Sigmoid colon (tissue), 7 donors: ENCODE data around the gene HAGH. TPM values are rescaled to one million over a fixed set of nuclear protein-coding genes. Genes with fewer than 3 reads are reported as not detected.

ENCODE experiments used
- DNase-seq: peaks from one replicate; pipeline ENCODE4 v3.0.0-alpha.2; 2019
- H3K27ac ChIP-seq, 4 donors: fragments of 200-600 bp; sonication (generic); one replicate each; pipeline ENCODE4 v1.5.1; 2016 to 2019; ENCODE audit warnings: mild to moderate bottlenecking in 1 of 4
- H3K27me3 ChIP-seq, 3 donors: fragments of 200-600 bp; sonication (generic); one replicate each; pipeline ENCODE4 v1.5.1; 2019; ENCODE audit warnings: mild to moderate bottlenecking in 1 of 3
- H3K36me3 ChIP-seq, 4 donors: fragments of 200-600 bp; sonication (generic); one replicate each; pipeline ENCODE4 v1.5.1; 2016 to 2019
- H3K4me1 ChIP-seq, 4 donors: fragments of 200-600 bp; sonication (generic); one replicate each; pipeline ENCODE4 v1.5.1; 2017 to 2019
- H3K4me3 ChIP-seq, 4 donors: fragments of 200-600 bp; sonication (generic); one replicate each; pipeline ENCODE4 v1.5.1; 2017 to 2019; ENCODE audit warnings: mild to moderate bottlenecking in 2 of 4, moderate library complexity in 1 of 4
- H3K9me3 ChIP-seq, 4 donors: fragments of 200-600 bp in 3 of 4; sonication (generic) in 3 of 4; one replicate each; pipeline versions ENCODE4 v1.5.1 to v1.6.1; 2013 to 2019
- EP300 ChIP-seq, 4 donors: sonication (generic); formaldehyde crosslinking; IDR thresholded peaks; one replicate each; pipeline ENCODE4 v1.6.1; 2017; ENCODE audit warnings: antibody characterized with exemption in 4 of 4
- POLR2A ChIP-seq, 2 donors: fragments of 450-650 bp; IDR thresholded peaks; one replicate each; pipeline ENCODE4 v1.6.1; 2016; ENCODE audit warnings: antibody characterized with exemption in 2 of 2, mild to moderate bottlenecking in 2 of 2, moderate library complexity in 2 of 2
- POLR2AphosphoS5 ChIP-seq, 4 donors: sonication (generic); formaldehyde crosslinking; IDR thresholded peaks; one replicate each; pipeline ENCODE4 v1.6.1; 2017; ENCODE audit warnings: antibody characterized with exemption in 4 of 4
- WGBS, 2 donors: extraction: QIAGEN DNeasy Blood & Tissue Kit; methylation state at CpG; one replicate each; pipeline ENCODE4 v1.1.7; 2013; 5-methylcytosine and 5-hydroxymethylcytosine counted together
- intact Hi-C: fragments of 100-400 bp; cut with DNase I; formaldehyde crosslinking; loops from one replicate; pipeline ENCODE4 v1.15.1; 2023
- polyA plus RNA-seq, 3 donors: library from polyadenylated mRNA; stranded (reverse); fragments of 200-250 nt; gene quantifications; one replicate each; pipeline ENCODE4 v1.2.3, GENCODE V29; 2013
- total RNA-seq, 4 donors: library from RNA; depleted of rRNA; stranded (reverse); fragments of >200 nt; gene quantifications; one replicate each; pipeline ENCODE4 v1.1.0, GENCODE V29; 2016
- TF ChIP-seq, protein P1 (sequence below), 4 experiments: fragments of 450-650 bp in 3 of 4; fragments of 200-600 bp in 1 of 4; IDR thresholded peaks; one replicate each; pipeline ENCODE4 v1.5.1; 2016 to 2019; ENCODE audit warnings: antibody characterized with exemption in 4 of 4, mild to moderate bottlenecking in 3 of 4, moderate library complexity in 2 of 4
- donor health status: healthy with polysubstance abuse.
- donor health status: Bipolar disorder and iron deficiency.
- donor health status: healthy.

The HAGH gene
- total and polyA plus RNA-seq, 7 donors: 54.1 to 163 (median 86.9) TPM

GRCh38 chr16:1846416-1846815 lies 19.8 kb upstream of the HAGH start:
- 84 to 86% methylated on average over 1 of the region's 1 CpG for WGBS, 2 donors
- peaks cover 0 to 18% (median 0%) of the 10 kb centered on the region in 3 donors for H3K27me3 ChIP-seq
- no peaks in the 10 kb centered on the region for H3K4me1 ChIP-seq
- TF ChIP-seq, protein P1, sequence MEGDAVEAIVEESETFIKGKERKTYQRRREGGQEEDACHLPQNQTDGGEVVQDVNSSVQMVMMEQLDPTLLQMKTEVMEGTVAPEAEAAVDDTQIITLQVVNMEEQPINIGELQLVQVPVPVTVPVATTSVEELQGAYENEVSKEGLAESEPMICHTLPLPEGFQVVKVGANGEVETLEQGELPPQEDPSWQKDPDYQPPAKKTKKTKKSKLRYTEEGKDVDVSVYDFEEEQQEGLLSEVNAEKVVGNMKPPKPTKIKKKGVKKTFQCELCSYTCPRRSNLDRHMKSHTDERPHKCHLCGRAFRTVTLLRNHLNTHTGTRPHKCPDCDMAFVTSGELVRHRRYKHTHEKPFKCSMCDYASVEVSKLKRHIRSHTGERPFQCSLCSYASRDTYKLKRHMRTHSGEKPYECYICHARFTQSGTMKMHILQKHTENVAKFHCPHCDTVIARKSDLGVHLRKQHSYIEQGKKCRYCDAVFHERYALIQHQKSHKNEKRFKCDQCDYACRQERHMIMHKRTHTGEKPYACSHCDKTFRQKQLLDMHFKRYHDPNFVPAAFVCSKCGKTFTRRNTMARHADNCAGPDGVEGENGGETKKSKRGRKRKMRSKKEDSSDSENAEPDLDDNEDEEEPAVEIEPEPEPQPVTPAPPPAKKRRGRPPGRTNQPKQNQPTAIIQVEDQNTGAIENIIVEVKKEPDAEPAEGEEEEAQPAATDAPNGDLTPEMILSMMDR (IDR thresholded peaks at IDR 0.05): no peak
- TF ChIP-seq EP300 (IDR thresholded peaks at IDR 0.05): no peak
- no peak for TF ChIP-seq POLR2AphosphoS5 (IDR thresholded peaks at IDR 0.05)
- TF ChIP-seq POLR2A (IDR thresholded peaks at IDR 0.05): no peak
- no peaks in the 10 kb centered on the region for H3K9me3 ChIP-seq
- DNase-seq: no peak
- H3K36me3 ChIP-seq: no peaks in the 10 kb centered on the region
- no peak overlapping the region for H3K4me3 ChIP-seq
- no peak overlapping the region for H3K27ac ChIP-seq
- intact Hi-C loops: no loop called here

DNA sequence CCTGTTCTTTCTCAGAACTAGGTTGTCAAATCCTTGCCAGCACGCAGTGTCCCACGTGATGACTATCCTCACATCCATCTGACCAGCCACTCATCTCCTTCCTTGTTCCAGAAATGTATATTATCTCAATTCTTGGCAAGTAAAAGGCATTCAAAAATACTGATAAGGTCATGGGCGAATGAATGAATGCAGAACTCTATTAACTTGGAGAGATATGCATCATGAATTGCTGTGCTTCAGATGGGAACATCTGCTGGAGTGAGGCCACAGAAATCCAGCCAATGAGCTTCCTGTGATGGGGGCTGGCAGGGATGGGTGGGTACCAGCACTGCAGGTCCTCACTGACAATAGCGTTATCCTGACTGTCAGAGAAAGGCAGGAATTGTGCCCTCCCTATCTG lies 19.4 kb upstream of the HAGH start:
- WGBS, 2 donors: 50 to 71% methylated on average over 4 of the region's 4 CpGs
- intact Hi-C loops: no loop called here
- no peaks in the 10 kb centered on the region for H3K9me3 ChIP-seq

DNA sequence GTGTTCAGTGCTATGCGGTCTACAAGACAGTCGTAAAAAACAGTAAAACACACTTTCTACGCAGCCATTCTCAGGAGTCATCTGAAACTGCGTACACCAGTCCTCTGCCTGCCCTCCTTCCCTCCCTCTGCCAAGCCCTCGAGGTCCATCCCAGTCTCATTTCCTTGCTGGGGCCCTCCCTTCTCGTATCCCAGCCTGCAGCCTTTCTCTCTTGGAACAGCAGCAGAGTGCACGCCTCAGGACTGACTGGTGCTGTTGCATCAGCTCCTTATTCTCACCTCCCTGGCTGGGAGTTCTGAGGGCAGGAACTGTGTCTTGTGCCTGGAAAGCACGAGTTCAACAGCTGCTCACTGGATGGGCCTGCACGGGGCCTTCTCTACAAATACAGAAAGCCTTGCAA lies 12.9 kb upstream of the HAGH start:
- no peaks in the 10 kb centered on the region for H3K27me3 ChIP-seq
- intact Hi-C loops: no loop called here
- no peak overlapping the region for H3K27ac ChIP-seq
- H3K9me3 ChIP-seq: no peaks in the 10 kb centered on the region
- 65 to 73% methylated on average over 9 of the region's 9 CpGs for WGBS, 2 donors
- H3K4me3 ChIP-seq: no peak overlapping the region
- no peaks in the 10 kb centered on the region for H3K4me1 ChIP-seq
- TF ChIP-seq EP300 (IDR thresholded peaks at IDR 0.05) (no peak), POLR2AphosphoS5 (IDR thresholded peaks at IDR 0.05) (no peak), POLR2A (IDR thresholded peaks at IDR 0.05) (no peak)
- no peak for DNase-seq
- H3K36me3 ChIP-seq: peaks cover 0 to 5% (median 0%) of the 10 kb centered on the region in 4 donors

More for the DNA sequence above, 19.4 kb upstream of the HAGH start:
- no peak overlapping the region for H3K27ac ChIP-seq
- TF ChIP-seq POLR2A (IDR thresholded peaks at IDR 0.05) (no peak), EP300 (IDR thresholded peaks at IDR 0.05) (no peak), POLR2AphosphoS5 (IDR thresholded peaks at IDR 0.05) (no peak)
- TF ChIP-seq, protein P1 (IDR thresholded peaks at IDR 0.05): no peak
- peaks cover 0 to 18% (median 0%) of the 10 kb centered on the region in 3 donors for H3K27me3 ChIP-seq
- no peak for DNase-seq
- H3K4me1 ChIP-seq: no peaks in the 10 kb centered on the region
- no peak overlapping the region for H3K4me3 ChIP-seq
- H3K36me3 ChIP-seq: no peaks in the 10 kb centered on the region

- WGBS, 2 donors: 82 to 85% methylated on average over 5 of the region's 5 CpGs
- H3K27ac ChIP-seq: no peak overlapping the region
- no peak for DNase-seq
- H3K4me3 ChIP-seq: no peak overlapping the region
- intact Hi-C loops: no loop called here
- peaks cover 0 to 4% (median 3%) of the 10 kb centered on the region in 4 donors for H3K4me1 ChIP-seq
- H3K36me3 ChIP-seq: peaks cover 0 to 12% (median 0%) of the 10 kb centered on the region in 4 donors
- H3K9me3 ChIP-seq: no peaks in the 10 kb centered on the region
- TF ChIP-seq POLR2AphosphoS5 (IDR thresholded peaks at IDR 0.05) (no peak), POLR2A (IDR thresholded peaks at IDR 0.05) (no peak), EP300 (IDR thresholded peaks at IDR 0.05) (no peak)
- TF ChIP-seq, protein P1 (IDR thresholded peaks at IDR 0.05): no peak
- H3K27me3 ChIP-seq: no peaks in the 10 kb centered on the region
Measured at GRCh38 chr16:1834096-1834495, 7.5 kb upstream of the HAGH start.

- intact Hi-C loops: no loop called here
- Histone ChIP-seq H3K36me3 (peaks cover 0 to 13% (median 0%) of the 10 kb centered on the region in 4 donors), H3K9me3 (no peaks in the 10 kb centered on the region), H3K4me3 (no peak overlapping the region), H3K27ac (no peak overlapping the region), H3K4me1 (peaks cover 0 to 16% (median 15%) of the 10 kb centered on the region in 4 donors), H3K27me3 (no peaks in the 10 kb centered on the region)
- no peak for DNase-seq
- 72 to 83% methylated on average over 9 of the region's 9 CpGs for WGBS, 2 donors
- TF ChIP-seq POLR2A (IDR thresholded peaks at IDR 0.05) (no peak), EP300 (IDR thresholded peaks at IDR 0.05) (no peak), POLR2AphosphoS5 (IDR thresholded peaks at IDR 0.05) (no peak)
- TF ChIP-seq, protein P1 (IDR thresholded peaks at IDR 0.05): no peak
Measured at GRCh38 chr16:1832838-1833454, 6.3 kb upstream of the HAGH start.
